Endothelial cell of hepatic sinusoid (primary cell): ENCODE results near the gene MAFG.

Experiments
- in situ Hi-C: cut with HindIII; loops from 2 replicates; pipeline ENCODE4 v1.10.0; 2017; ENCODE audit warnings: low sequenced_read_pairs

MAFG gene

GRCh38 chr17:81924557-81925532, 2.7 kb downstream of the MAFG start:
- in situ Hi-C loops, result no loop called here

DNA sequence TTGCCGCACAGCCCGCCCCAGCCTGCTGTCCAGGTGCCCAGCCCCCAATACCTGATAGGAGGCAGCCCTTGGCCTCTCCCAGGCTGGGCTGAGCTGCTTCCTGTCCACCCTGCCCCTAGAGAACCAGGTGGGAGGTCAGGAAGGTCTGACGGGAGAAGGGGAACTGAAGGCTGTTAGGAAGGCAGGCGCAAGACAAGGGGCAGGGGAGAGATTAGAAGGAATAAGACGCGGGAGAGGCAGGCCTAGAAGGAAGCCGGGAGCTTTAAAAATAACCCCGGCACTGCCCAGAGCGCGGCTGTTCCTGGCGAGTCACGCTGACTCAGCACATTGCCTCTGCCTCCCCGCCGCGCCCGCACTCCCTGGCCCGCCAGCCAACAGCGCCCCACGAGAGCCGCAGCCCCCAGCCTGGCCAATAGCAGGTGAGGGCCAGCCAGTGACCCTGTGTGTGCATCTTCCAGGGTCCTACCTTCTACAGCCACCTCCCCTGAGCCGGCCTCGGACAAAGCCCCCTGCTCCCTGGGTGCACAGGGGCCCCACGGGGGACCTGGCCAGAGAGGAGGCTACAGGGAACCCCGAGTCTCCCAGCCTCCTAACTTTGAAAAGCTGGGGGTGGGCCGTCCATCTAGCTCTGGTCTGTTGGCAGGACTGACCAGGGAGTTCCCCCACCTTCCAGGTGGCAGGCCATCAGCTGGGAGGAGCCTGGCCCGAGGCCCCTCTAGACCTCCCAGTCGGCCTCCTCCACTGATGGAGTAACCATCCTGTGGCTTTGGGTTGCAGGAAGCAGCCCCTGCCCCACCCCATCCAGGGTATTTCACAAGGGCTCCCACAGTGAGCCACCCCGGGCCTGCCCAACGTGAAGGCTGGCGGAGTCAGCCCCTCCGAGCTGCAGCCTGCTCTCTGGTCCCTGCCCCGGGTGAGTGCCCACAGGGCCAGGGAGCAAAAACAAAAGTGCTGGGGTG, 4.0 kb downstream of the MAFG start:
- in situ Hi-C loops, result no loop called here

GRCh38 chr17:81922566-81923301, 4.8 kb downstream of the MAFG start:
- in situ Hi-C loops, result no loop called here

GRCh38 chr17:81921996-81922565, 5.5 kb downstream of the MAFG start:
- in situ Hi-C loops, result no loop called here

- in situ Hi-C loops, result no loop called here
Measured at GRCh38 chr17:81921537-81921862, 6.0 kb downstream of the MAFG start.

GRCh38 chr17:81920612-81921536, 6.7 kb downstream of the MAFG start:
- in situ Hi-C loops, result no loop called here

DNA sequence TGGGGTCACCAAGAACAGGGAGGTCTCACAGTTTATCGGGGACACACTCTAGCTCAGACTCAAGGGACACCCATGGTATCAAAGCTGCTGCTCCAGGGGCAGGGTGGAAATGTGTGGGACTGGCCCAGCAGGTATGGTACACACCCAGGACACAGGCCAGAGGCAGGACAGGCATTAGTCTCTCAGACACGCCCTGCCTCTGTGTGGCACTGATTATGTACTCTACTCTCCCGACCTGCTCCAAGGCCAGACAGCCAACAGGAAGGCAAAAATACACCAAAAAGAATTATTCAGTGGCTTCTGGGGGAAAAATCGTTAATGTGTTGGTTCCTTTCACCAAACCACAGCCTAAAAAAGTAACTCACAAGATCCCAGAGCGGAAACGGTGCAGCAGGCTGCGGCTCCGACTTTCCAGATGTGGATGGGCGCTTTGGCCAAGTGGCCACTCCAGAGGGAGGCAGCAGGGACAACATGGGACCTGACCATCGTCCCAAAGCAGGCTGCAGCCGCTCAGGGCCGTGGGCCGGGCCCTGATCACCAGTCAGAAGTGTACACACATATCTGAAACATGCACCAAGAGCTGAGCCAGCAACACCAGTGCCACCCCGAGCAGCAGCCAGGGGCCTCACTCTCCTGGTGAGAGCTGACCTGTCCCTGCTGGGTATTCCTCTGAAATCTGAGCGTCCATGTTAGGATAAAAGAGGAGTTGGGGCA, 8.5 kb downstream of the MAFG start:
- in situ Hi-C loops, result loop anchor here (10.0 kb wide), 2 partner anchors 56 to 216 kb away; partner anchors contain the start of gene ASPSCR1

DNA sequence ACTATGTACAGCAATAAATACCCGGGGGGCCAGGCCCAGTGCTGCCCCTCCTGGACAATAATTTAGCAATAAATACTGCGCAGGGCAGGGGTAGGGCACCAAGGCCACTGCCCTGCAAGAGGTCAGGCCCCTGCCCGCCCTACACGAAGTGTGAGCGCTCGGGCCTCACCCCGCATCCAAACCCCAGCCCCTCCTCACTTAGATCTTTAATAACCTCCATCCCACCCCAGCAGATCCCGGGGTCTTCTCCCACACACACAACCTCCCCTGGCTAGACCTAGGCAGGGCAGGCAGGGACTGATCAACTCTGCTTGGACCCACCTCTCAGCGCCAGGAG, 9.2 kb downstream of the MAFG start:
- in situ Hi-C loops, result loop anchor here (10.0 kb wide), 2 partner anchors 56 to 216 kb away; partner anchors contain the start of gene ASPSCR1

DNA sequence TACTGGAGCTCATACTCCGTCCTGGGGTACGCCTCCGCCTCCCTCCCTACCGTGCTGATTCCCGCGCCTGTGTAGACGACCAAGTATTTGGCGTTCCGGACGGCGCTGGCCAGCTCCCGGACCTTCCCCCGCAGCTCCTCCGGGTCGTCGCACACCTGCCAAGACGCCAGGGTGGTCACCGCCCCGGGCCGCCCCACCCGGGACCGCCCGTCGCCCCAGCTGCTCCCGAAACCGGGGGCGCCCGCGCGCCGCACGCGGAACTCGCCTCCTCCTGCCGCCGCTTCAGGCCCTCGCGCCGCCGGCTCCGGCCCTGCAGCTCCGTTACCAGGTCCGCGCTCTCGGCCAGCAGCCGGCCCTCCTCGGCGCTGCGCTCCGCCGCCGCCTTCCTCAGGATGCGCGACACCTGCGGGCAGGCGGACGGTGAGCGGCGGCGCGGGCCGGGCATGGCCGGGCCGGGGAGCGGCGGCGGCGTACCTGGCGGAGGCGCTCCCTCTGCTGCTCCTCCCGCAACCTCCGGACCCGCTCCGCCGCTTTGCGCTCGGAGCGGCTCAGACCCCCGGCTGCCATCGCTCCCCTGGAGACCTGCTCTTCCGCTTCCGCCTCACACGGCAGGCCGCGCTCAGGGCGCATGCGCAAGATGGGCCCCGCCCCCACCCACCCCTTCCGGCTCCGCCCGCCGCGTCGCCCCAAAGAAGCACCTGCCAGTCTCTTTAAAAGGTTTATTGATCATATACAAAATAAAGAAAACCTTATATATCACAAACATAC, 9.8 kb downstream of the MAFG start, which contains the start of gene SIRT7:
SIRT7 (minus strand) TSS at position 612 of the 768 bp plus-strand sequence; CDS start at position 567, 45 bp downstream.
- in situ Hi-C loops, result loop anchor here (10.0 kb wide), 2 partner anchors 57 to 217 kb away; partner anchors contain the start of gene ASPSCR1

DNA sequence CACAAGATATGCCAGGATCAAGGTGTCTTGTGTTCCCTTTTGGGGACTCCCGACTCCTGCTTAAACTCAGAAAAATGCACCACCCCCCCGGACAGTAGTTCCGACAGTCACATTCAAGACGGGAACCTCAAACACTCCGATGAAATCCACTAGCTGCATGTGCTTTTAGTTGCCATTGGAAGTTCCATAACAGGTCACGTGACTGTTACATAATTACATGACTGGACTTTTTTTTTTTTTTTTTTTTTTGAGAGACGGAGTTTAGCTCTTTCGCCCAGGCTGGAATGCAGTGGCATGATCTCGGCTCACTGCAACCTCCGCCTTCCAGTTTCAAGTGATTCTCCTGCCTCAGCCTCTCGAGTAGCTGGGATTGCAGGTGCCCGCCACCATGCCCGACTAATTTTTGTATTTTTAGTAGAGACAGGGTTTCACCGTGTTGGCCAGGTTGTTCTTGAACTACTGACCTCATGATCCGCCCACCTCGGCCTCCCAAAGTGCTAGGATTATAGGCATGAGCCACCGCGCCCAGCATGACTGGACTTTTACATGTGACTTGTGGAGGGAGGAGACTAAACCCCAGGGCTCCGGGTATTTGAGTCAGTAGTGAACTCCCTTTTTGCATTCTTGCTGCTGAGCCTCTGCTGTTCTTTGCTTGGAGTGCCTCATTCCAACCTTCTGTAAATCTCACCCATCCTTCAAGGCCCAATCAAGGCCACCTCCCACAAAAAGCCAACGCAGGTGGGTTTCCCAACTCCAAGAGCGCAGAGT, 11.1 kb downstream of the MAFG start:
- in situ Hi-C loops, result loop anchor here (10.0 kb wide), 2 partner anchors 58 to 218 kb away; partner anchors contain the start of gene ASPSCR1

GRCh38 chr17:81915331-81915730, 12.2 kb downstream of the MAFG start:
- in situ Hi-C loops, result loop anchor here (10.0 kb wide), 2 partner anchors 59 to 219 kb away; partner anchors contain the start of gene ASPSCR1

GRCh38 chr17:81914103-81914850, 13.3 kb downstream of the MAFG start:
- in situ Hi-C loops, result loop anchor here (10.0 kb wide), 2 partner anchors 61 to 221 kb away; partner anchors contain the start of gene ASPSCR1

GRCh38 chr17:81913394-81914102, 14.0 kb downstream of the MAFG start:
- in situ Hi-C loops, result loop anchor here (10.0 kb wide), 2 partner anchors 61 to 221 kb away; partner anchors contain the start of gene ASPSCR1

GRCh38 chr17:81912441-81913309, 14.9 kb downstream of the MAFG start:
- in situ Hi-C loops, result loop anchor here (10.0 kb wide), 2 partner anchors 62 to 222 kb away; partner anchors contain the start of gene ASPSCR1
